Posterior vena cava (tissue), 2 donors: ENCODE measurements around the gene KIF6. TPM values are rescaled to one million over a fixed set of nuclear protein-coding genes. Genes with fewer than 3 reads are reported as not detected.

Experiments used
- DNase-seq: peaks from one replicate; pipeline ENCODE4 v3.0.0-alpha.2; 2020; ENCODE audit warnings: low spot score
- intact Hi-C, 2 donors: fragments of 100-400 bp; cut with DNase I; formaldehyde crosslinking; loops; one replicate each; pipeline versions ENCODE4 v1.14.1 to v1.14.2; 2022 to 2023
- total RNA-seq, 2 donors: library from RNA; stranded (reverse); fragmentation: NEBNext Ultra II Directional; extraction: Animal tissue kit (Norgen Biotek cat#: 25700); gene quantifications; one replicate each; pipeline ENCODE4 v1.2.1, GENCODE V29; 2021
- donor health status: DM: yes; HTN: yes; CAD: no.
- donor health status: DM: yes; HTN: yes; CAD: no.

KIF6 gene
- total RNA-seq, 2 donors from 2014 or later, result 0.14 to 0.46 TPM

GRCh38 chr6:39568896-39569295, 156.3 kb downstream of the KIF6 start:
- DNase-seq, result no peak
- intact Hi-C loops, result no loop called here

GRCh38 chr6:39567091-39567490, 158.1 kb downstream of the KIF6 start:
- no peak for DNase-seq
- intact Hi-C loops, result no loop called here

DNA sequence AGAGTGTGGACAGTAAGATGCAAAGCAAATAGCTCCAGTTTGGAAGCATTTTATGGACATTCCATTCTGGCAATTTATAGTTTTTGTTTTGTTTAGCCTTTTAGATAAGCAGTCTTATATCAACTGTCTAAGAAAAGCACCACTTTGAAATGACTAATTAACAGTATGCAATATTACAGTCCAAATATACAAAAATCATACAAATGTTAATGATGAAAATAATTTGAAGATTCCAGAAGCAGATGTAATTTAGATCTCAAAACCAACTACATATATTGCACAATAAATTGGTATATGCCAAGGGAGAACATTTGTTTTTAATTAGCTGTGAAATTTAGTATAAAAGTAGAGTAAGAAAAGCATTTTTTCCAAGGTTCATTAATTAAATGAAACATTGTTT, 158.8 kb downstream of the KIF6 start:
- intact Hi-C loops, result no loop called here
- DNase-seq, result no peak

- DNase-seq, result no peak
- intact Hi-C loops, result no loop called here
These were observed 159.3 kb downstream of the KIF6 start for GRCh38 chr6:39565956-39566355.

- no peak for DNase-seq
- intact Hi-C loops, result no loop called here
These were observed 161.5 kb downstream of the KIF6 start for GRCh38 chr6:39563566-39564311.

- DNase-seq, result no peak
- intact Hi-C loops, result no loop called here
These were observed 163.5 kb downstream of the KIF6 start for GRCh38 chr6:39561536-39562266.

DNA sequence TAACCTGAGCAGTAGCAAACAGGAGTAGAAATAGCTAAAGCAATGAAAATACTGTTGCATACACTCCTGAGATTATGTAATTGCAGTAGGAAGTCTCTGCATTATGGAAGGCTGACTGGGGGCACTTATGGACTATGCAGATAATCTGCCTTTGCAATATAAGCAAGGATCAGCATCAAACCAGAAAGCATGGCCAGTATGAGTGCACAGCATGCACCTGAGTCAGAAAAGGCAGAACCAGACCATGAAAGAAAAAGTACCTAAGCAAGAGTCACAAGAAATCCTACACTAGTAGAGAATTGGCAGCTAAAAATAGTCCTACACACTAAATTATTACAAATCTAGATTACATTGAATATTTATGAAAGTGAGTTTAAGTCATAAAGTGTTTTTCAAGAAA, 164.3 kb downstream of the KIF6 start:
- DNase-seq, result no peak
- intact Hi-C loops, result no loop called here

GRCh38 chr6:39558591-39559190, 166.5 kb downstream of the KIF6 start:
- DNase-seq, result no peak
- intact Hi-C loops, result no loop called here

DNA sequence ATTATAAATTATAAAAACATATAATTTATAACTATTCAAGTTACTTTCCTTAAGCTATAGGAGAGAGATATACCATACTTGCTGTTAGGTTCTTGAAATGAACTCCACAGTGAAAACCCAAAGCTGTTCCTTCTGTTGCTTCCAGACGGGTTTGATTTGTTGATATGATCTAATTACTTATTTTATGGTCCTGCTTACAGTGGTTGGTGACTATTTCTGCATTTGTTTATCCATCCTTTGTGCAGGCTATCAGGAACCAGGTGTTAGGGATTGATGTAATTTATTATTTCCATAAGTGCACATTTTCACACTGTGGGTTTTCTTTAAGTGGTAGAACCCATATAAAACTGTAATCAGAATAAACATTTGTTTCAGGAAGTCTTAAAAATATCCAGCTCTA, 167.1 kb downstream of the KIF6 start:
- intact Hi-C loops, result no loop called here
- DNase-seq, result no peak

DNA sequence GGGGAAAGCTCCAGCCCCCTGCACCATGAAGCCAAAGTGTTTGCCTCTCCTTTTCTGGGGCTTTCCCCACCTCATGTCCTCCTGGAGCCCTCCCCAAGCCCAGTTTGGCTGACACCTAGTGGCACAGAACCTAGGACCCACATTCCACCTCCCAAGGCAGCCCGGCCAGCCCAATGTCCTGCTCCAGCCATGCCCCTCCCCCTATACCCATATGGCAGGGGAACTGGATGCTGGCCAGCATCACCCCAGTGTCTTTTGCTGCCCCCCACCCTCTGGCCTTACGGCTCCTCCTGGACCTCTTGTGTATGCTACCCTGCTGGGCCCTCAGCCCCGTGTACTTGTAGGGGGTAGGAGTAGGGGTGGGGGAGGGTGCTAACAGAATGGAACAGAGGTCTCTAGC, 170.1 kb downstream of the KIF6 start:
- no peak for DNase-seq
- intact Hi-C loops, result no loop called here

GRCh38 chr6:39553860-39554802, 171.1 kb downstream of the KIF6 start:
- intact Hi-C loops, result no loop called here
- DNase-seq, result no peak

DNA sequence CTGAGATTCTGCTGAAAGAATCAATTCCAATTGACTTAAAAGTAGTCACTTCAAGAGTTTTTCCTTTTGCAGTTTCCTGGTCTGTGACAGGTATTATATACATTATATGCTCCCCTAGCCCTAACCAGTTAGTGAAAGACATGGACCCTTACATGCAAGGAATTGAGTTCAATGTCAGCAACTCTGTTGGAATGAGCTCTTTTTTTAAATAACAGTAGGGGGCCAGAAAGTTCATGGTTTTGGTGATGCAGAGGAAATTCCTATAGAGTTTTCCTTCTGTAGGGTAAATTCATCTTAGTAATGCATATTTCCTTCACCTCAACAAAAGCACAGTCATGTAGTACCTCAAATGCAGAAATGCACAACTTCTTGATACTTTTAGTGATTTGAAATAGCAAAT, 172.2 kb downstream of the KIF6 start:
- intact Hi-C loops, result no loop called here
- no peak for DNase-seq

DNA sequence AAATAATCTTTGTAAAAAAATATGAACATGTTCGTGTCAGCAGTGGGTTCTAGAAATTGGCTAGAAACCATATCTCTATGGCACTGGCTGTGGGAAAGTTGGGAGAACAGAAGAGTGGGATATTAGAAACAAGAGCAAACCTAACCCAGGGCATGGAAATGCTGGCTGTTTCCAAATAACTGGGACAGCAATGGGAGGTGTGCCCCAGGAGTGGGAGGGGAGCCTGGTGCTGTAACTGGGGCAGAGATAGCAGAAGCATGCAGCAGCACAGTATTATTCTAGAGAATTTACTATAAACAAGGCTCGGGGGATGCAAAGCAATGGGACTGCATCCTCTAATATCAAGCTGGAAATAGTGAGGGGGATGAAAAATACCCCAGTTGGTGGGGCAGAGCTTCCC, 175.0 kb downstream of the KIF6 start:
- intact Hi-C loops, result no loop called here
- no peak for DNase-seq

GRCh38 chr6:39546731-39547130, 178.5 kb downstream of the KIF6 start:
- intact Hi-C loops, result no loop called here
- DNase-seq, result no peak

GRCh38 chr6:39543950-39544349, 181.3 kb downstream of the KIF6 start:
- intact Hi-C loops, result no loop called here
- DNase-seq, result no peak

- intact Hi-C loops, result no loop called here
- DNase-seq, result peak; percentile 87
These were observed 182.1 kb downstream of the KIF6 start for GRCh38 chr6:39543095-39543494.

GRCh38 chr6:39540454-39540853, 184.8 kb downstream of the KIF6 start:
- no peak for DNase-seq
- intact Hi-C loops, result no loop called here

DNA sequence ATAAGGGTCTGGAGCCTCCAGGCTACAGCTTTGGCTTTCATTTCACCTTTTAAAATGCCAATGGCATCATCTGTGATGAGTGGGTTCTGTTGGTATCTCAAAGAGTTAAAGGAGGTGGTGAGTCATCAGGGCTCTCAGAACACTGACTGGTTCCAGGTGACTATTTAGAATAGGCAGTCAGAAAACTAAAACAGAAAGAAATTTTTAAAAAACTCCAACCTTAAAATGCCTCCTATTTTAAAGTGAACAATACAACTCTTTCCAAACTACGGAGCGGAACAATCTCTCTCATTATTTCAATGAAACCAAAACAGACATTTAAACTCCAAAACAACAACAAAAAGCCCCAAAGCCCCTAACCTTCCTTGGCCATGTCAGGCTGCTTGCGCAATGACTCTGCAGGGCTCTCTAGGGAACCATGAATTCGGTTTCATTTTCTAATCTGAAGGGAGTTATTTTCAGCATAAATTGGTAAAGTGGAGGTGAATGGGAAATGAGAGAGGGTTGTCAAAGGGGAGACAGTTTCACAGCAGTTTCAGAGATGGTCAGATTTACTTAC, 194.9 kb downstream of the KIF6 start:
- intact Hi-C loops, result no loop called here
- no peak for DNase-seq

GRCh38 chr6:39527792-39528564, 197.2 kb downstream of the KIF6 start:
- no peak for DNase-seq
- intact Hi-C loops, result no loop called here
